H1 (cell line): ENCODE measurements around the gene ARID3B. TPM values are rescaled to one million over a fixed set of nuclear protein-coding genes. Genes with fewer than 3 reads are reported as not detected.

Experiments
- CTCF ChIA-PET: fragments of 300-600 bp; sonication (Branson Sonifier 250); formaldehyde crosslinking; loops from one replicate; lab custom pipeline; 2021; ENCODE audit not compliant: partially characterized antibody; lab: Charles Lee
- POLR2A ChIA-PET: fragments of 300-600 bp; sonication (Branson Sonifier 250); formaldehyde crosslinking; loops from one replicate; lab custom pipeline; 2021; ENCODE audit warnings: inconsistent platforms; ENCODE audit not compliant: partially characterized antibody; lab: Charles Lee
- DNase-seq, 2 experiments: peaks; one replicate each; pipeline versions ENCODE4 v3.0.0 to v3.0.0-alpha.2; 2010 to 2022; ENCODE audit warnings: low spot score in 2 of 2, low read depth in 1 of 2, mixed read lengths in 1 of 2
- FAIRE-seq: peaks from 2 replicates; lab custom pipeline; 2011; peaks lifted over from hg19 to GRCh38; lab: Jason Lieb, UNC
- H2AFZ ChIP-seq: 2 replicates; pipeline ENCODE4 v1.8.1; 2012; ENCODE audit warnings: low read length, inconsistent platforms
- H2AK5ac ChIP-seq: 2 replicates; pipeline ENCODE4 v1.6.1; 2013; ENCODE audit warnings: low read depth, low read length
- H2BK120ac ChIP-seq: replicated peaks from 2 replicates; pipeline ENCODE3; 2013; ENCODE audit warnings: low read depth, low read length, inconsistent platforms
- H2BK12ac ChIP-seq: 2 replicates; pipeline ENCODE4 v1.6.1; 2013; ENCODE audit warnings: low read depth, low read length
- H2BK15ac ChIP-seq: 2 replicates; pipeline ENCODE4 v1.6.1; 2013; ENCODE audit warnings: low read length
- H2BK20ac ChIP-seq: 2 replicates; pipeline ENCODE4 v1.6.1; 2013; ENCODE audit warnings: low read length
- H2BK5ac ChIP-seq: 2 replicates; pipeline ENCODE4 v1.6.1; 2013; ENCODE audit warnings: low read depth, low read length
- H3K14ac ChIP-seq: 2 replicates; pipeline ENCODE4 v1.6.1; 2013; ENCODE audit warnings: inconsistent platforms; ENCODE audit not compliant: insufficient read length
- H3K18ac ChIP-seq: 2 replicates; pipeline ENCODE4 v1.6.1; 2013; ENCODE audit warnings: low read length; ENCODE audit errors: extremely low read depth
- H3K23ac ChIP-seq: 2 replicates; pipeline ENCODE4 v1.6.1; 2013; ENCODE audit warnings: inconsistent platforms; ENCODE audit not compliant: insufficient read length
- H3K23me2 ChIP-seq: 2 replicates; pipeline ENCODE4 v1.6.1; 2013; ENCODE audit warnings: low read depth, low read length
- H3K27ac ChIP-seq: 2 replicates; pipeline ENCODE4 v1.6.1; 2011; ENCODE audit warnings: low read depth, low read length, inconsistent platforms
- H3K27me3 ChIP-seq, 4 experiments: replicated peaks in 1 of 4; 1 replicate in 1 of 4; 2 replicates in 3 of 4; pipeline versions ENCODE4 v1.6.1 to v1.8.1; 2011 to 2013; ENCODE audit warnings: low read length in 3 of 4, mild to moderate bottlenecking in 3 of 4, inconsistent platforms in 2 of 4, mixed read lengths in 2 of 4, moderate library complexity in 1 of 4; ENCODE audit not compliant: control insufficient read depth in 3 of 4, insufficient read depth in 3 of 4; ENCODE audit errors: extremely low read depth in 1 of 4
- H3K36me3 ChIP-seq, 4 experiments: 2 replicates each; pipeline versions ENCODE4 v1.6.1 to v1.8.1; 2011 to 2013; ENCODE audit warnings: mild to moderate bottlenecking in 4 of 4, low read length in 3 of 4, moderate library complexity in 2 of 4, control low read depth in 1 of 4, inconsistent platforms in 1 of 4; ENCODE audit not compliant: insufficient read depth in 4 of 4, control insufficient read depth in 2 of 4
- H3K4ac ChIP-seq: replicated peaks from 2 replicates; pipeline ENCODE3; 2013; ENCODE audit warnings: low read length, low read depth, mixed read lengths, inconsistent platforms; ENCODE audit not compliant: insufficient read length
- H3K4me1 ChIP-seq, 4 experiments: replicated peaks in 1 of 4; 1 replicate in 1 of 4; 2 replicates in 3 of 4; pipeline versions ENCODE4 v1.6.1 to v1.8.1; 2011 to 2013; ENCODE audit warnings: low read length in 3 of 4, inconsistent platforms in 2 of 4, mixed read lengths in 1 of 4; ENCODE audit not compliant: insufficient read depth in 4 of 4, control insufficient read depth in 3 of 4
- H3K4me2 ChIP-seq, 2 experiments: 2 replicates each; pipeline versions ENCODE4 v1.6.1 to v1.8.1; 2011 to 2013; ENCODE audit warnings: low read depth in 2 of 2, low read length in 2 of 2, control low read depth in 1 of 2, inconsistent platforms in 1 of 2, mild to moderate bottlenecking in 1 of 2; ENCODE audit not compliant: insufficient read depth in 1 of 2
- H3K4me3 ChIP-seq, 4 experiments: fragments of 200-600, 300-600 bp in 1 of 4; sonication (generic), shearing (Covaris generic), sonication (Bioruptor Twin) in 1 of 4; 2 replicates each; pipeline versions ENCODE4 v1.5.1 to v1.8.1; 2011 to 2016; ENCODE audit warnings: low read length in 4 of 4, low read depth in 3 of 4, control low read depth in 2 of 4, inconsistent platforms in 2 of 4, mild to moderate bottlenecking in 2 of 4, mixed read lengths in 1 of 4, moderate library complexity in 1 of 4; ENCODE audit not compliant: insufficient read depth in 2 of 4; ENCODE audit errors: extremely low read depth in 1 of 4
- H3K56ac ChIP-seq: replicated peaks from 2 replicates; pipeline ENCODE3; 2013; ENCODE audit warnings: low read depth, mild to moderate bottlenecking, mixed read lengths, low read length, inconsistent platforms; ENCODE audit not compliant: insufficient read length
- H3K79me1 ChIP-seq: 2 replicates; pipeline ENCODE4 v1.6.1; 2013; ENCODE audit warnings: low read depth, low read length, control low read depth
- H3K79me2 ChIP-seq, 2 experiments: 2 replicates each; pipeline versions ENCODE4 v1.6.1 to v1.8.1; 2012 to 2013; ENCODE audit warnings: low read length in 2 of 2, mild to moderate bottlenecking in 2 of 2, inconsistent platforms in 1 of 2; ENCODE audit not compliant: insufficient read depth in 2 of 2, control insufficient read depth in 1 of 2
- H3K9ac ChIP-seq, 4 experiments: replicated peaks in 1 of 4; 1 replicate in 1 of 4; 2 replicates in 3 of 4; pipeline versions ENCODE4 v1.6.1 to v1.8.1; 2011 to 2013; ENCODE audit warnings: low read depth in 3 of 4, low read length in 3 of 4, control low read depth in 2 of 4, mild to moderate bottlenecking in 2 of 4, moderate library complexity in 2 of 4, inconsistent platforms in 1 of 4; ENCODE audit errors: extremely low read depth in 1 of 4
- H3K9me3 ChIP-seq, 2 experiments: 2 replicates each; pipeline versions ENCODE4 v1.6.1 to v1.8.1; 2012 to 2013; ENCODE audit warnings: mild to moderate bottlenecking in 2 of 2, moderate library complexity in 2 of 2, control low read depth in 1 of 2, inconsistent platforms in 1 of 2, low read depth in 1 of 2, low read length in 1 of 2, mixed read lengths in 1 of 2; ENCODE audit not compliant: insufficient read depth in 2 of 2
- H4K20me1 ChIP-seq, 2 experiments: replicated peaks in 1 of 2; 2 replicates each; pipeline versions ENCODE3 to v1.8.1; 2011 to 2013; ENCODE audit warnings: inconsistent platforms in 2 of 2, low read length in 2 of 2, mild to moderate bottlenecking in 1 of 2; ENCODE audit not compliant: insufficient read depth in 2 of 2, control insufficient read depth in 1 of 2
- H4K5ac ChIP-seq: 2 replicates; pipeline ENCODE4 v1.6.1; 2013; ENCODE audit warnings: low read length, low read depth, mixed read lengths, inconsistent platforms; ENCODE audit not compliant: insufficient read length
- H4K8ac ChIP-seq: 2 replicates; pipeline ENCODE4 v1.8.0; 2013; ENCODE audit warnings: mild to moderate bottlenecking, moderate library complexity, low read length, inconsistent platforms; ENCODE audit not compliant: insufficient read depth; ENCODE audit errors: extremely low read depth
- H4K91ac ChIP-seq: replicated peaks from 2 replicates; pipeline ENCODE3; 2013; ENCODE audit warnings: low read length, mixed read lengths, inconsistent platforms; ENCODE audit not compliant: insufficient read length
- CHD7 ChIP-seq: fragments of 300-600 bp; sonication (generic); IDR thresholded peaks from 2 replicates; pipeline ENCODE4 v1.7.1; 2012; ENCODE audit warnings: low read length, moderate library complexity, mild to moderate bottlenecking, inconsistent platforms; ENCODE audit not compliant: insufficient replicate concordance
- polyA plus RNA-seq, 7 experiments: library from polyadenylated mRNA; depleted of rRNA in 3 of 7; stranded (reverse) in 5 of 7; unstranded in 2 of 7; fragments of >200 nt in 5 of 7; fragments of 200-250 nt in 2 of 7; gene quantifications; 1 replicate in 5 of 7; 2 replicates in 1 of 7; 4 replicates in 1 of 7; pipeline versions ENCODE4 v1.2.1 to v1.2.3, GENCODE V29; 2011 to 2013; ENCODE audit warnings: missing spikeins in 2 of 7, mixed read lengths in 2 of 7
- total RNA-seq: library from RNA; stranded (reverse); fragmentation: NEBNext Ultra II Directional; extraction: Animal tissue kit (Norgen Biotek cat#: 25700); gene quantifications from 2 replicates; pipeline ENCODE4 v1.2.1, GENCODE V29; 2021

The ARID3B gene
- total and polyA plus RNA-seq, 2 of the 8 experiments (the other 6 are each of a cell fraction or from before 2014, with no cell fraction given), result 81.0 to 115 TPM

- Histone ChIP-seq H3K4me3 (no peak overlapping the region), H3K4me1 (no peaks in the 10 kb centered on the region; a peak in 1 of 7 replicates), H3K18ac (no peak overlapping the region), H3K79me1 (no peaks in the 10 kb centered on the region), H2BK120ac (no peak overlapping the region), H3K79me2 (no peaks in the 10 kb centered on the region), H4K5ac (no peak overlapping the region), H3K9ac (no peak overlapping the region), H3K4ac (no peak overlapping the region), H3K36me3 (no peaks in the 10 kb centered on the region), H4K20me1 (no peaks in the 10 kb centered on the region), H4K8ac (no peak overlapping the region), H3K27ac (no peak overlapping the region), H3K9me3 (no peaks in the 10 kb centered on the region), H2BK20ac (no peak overlapping the region), H2AK5ac (no peak overlapping the region), H3K14ac (no peak overlapping the region), H3K23me2 (no peaks in the 10 kb centered on the region), H4K91ac (no peak overlapping the region), H3K23ac (no peak overlapping the region), H2BK5ac (no peak overlapping the region), H2AFZ (no peak overlapping the region), H2BK15ac (no peak overlapping the region), H3K56ac (no peak overlapping the region), H3K4me2 (no peak overlapping the region), H3K27me3 (no peaks in the 10 kb centered on the region), H2BK12ac (no peak overlapping the region)
- ChIA-PET POLR2A (interaction anchor here (1.3 kb wide), 1 partner anchor 18 kb away, joined by 3 read pairs; no protein-coding TSS in a partner anchor), CTCF (interaction anchor here (1.2 kb wide), 1 partner anchor 27 kb away, joined by 3 read pairs; no protein-coding TSS in a partner anchor)
- DNase-seq (no peak), FAIRE-seq (no peak)
- TF ChIP-seq CHD7, result no peak
Measured at GRCh38 chr15:74517096-74517495, 23.9 kb upstream of the ARID3B start.
